ENCODE results near the gene NHLRC2. TPM values are rescaled to one million over a fixed set of nuclear protein-coding genes. Genes with fewer than 3 reads are reported as not detected.

NHLRC2 gene
- total and polyA plus RNA-seq, 2 of the 13 experiments (the other 11 are each of a cell fraction or from before 2014, with no cell fraction given) = 7.6 to 12.7 TPM

DNA sequence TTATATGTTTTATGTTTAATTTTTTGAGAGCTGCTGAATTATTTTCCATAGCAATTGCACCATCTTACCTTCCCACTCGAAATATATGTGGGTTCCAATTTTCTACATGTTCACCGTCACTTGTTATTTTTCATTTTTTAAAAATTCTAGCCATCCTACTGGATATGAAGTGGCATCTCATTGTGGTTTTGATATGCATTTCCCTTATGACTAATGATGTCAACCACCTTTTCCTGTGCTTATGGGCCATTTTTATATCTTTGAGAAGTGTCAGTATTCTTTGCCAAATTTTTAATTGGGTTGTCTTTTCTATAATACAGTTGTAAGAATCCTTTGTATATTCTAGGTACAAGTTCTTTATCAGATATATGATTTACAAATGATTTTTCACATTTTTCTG is 27.8 kb downstream of the NHLRC2 start (continued):
- TF ChIP-seq REL (CRISPR knock-in tag; conservative IDR thresholded peaks at IDR 0.05) = no peak
- TF ChIP-seq PHB2 (IDR thresholded peaks at IDR 0.05; ENCODE audit: partially characterized antibody) = no peak
- no peak for TF ChIP-seq ZNF10 (CRISPR knock-in tag; IDR thresholded peaks at IDR 0.05; ENCODE audit: borderline replicate concordance, low read depth)
- TF ChIP-seq, protein P1, sequence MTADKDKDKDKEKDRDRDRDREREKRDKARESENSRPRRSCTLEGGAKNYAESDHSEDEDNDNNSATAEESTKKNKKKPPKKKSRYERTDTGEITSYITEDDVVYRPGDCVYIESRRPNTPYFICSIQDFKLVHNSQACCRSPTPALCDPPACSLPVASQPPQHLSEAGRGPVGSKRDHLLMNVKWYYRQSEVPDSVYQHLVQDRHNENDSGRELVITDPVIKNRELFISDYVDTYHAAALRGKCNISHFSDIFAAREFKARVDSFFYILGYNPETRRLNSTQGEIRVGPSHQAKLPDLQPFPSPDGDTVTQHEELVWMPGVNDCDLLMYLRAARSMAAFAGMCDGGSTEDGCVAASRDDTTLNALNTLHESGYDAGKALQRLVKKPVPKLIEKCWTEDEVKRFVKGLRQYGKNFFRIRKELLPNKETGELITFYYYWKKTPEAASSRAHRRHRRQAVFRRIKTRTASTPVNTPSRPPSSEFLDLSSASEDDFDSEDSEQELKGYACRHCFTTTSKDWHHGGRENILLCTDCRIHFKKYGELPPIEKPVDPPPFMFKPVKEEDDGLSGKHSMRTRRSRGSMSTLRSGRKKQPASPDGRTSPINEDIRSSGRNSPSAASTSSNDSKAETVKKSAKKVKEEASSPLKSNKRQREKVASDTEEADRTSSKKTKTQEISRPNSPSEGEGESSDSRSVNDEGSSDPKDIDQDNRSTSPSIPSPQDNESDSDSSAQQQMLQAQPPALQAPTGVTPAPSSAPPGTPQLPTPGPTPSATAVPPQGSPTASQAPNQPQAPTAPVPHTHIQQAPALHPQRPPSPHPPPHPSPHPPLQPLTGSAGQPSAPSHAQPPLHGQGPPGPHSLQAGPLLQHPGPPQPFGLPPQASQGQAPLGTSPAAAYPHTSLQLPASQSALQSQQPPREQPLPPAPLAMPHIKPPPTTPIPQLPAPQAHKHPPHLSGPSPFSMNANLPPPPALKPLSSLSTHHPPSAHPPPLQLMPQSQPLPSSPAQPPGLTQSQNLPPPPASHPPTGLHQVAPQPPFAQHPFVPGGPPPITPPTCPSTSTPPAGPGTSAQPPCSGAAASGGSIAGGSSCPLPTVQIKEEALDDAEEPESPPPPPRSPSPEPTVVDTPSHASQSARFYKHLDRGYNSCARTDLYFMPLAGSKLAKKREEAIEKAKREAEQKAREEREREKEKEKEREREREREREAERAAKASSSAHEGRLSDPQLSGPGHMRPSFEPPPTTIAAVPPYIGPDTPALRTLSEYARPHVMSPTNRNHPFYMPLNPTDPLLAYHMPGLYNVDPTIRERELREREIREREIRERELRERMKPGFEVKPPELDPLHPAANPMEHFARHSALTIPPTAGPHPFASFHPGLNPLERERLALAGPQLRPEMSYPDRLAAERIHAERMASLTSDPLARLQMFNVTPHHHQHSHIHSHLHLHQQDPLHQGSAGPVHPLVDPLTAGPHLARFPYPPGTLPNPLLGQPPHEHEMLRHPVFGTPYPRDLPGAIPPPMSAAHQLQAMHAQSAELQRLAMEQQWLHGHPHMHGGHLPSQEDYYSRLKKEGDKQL (CRISPR knock-in tag; IDR thresholded peaks at IDR 0.05; ENCODE audit: low read depth) = no peak
- TF ChIP-seq, protein P2, sequence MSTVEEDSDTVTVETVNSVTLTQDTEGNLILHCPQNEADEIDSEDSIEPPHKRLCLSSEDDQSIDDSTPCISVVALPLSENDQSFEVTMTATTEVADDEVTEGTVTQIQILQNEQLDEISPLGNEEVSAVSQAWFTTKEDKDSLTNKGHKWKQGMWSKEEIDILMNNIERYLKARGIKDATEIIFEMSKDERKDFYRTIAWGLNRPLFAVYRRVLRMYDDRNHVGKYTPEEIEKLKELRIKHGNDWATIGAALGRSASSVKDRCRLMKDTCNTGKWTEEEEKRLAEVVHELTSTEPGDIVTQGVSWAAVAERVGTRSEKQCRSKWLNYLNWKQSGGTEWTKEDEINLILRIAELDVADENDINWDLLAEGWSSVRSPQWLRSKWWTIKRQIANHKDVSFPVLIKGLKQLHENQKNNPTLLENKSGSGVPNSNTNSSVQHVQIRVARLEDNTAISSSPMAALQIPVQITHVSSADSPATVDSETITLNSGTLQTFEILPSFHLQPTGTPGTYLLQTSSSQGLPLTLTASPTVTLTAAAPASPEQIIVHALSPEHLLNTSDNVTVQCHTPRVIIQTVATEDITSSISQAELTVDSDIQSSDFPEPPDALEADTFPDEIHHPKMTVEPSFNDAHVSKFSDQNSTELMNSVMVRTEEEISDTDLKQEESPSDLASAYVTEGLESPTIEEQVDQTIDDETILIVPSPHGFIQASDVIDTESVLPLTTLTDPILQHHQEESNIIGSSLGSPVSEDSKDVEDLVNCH (CRISPR knock-in tag; IDR thresholded peaks at IDR 0.05) = no peak
- no peak for TF ChIP-seq FOXA1 (IDR thresholded peaks at IDR 0.05)
- TF ChIP-seq FOXA1 (CRISPR knock-in tag; IDR thresholded peaks at IDR 0.05) = no peak
- TF ChIP-seq, protein P3, sequence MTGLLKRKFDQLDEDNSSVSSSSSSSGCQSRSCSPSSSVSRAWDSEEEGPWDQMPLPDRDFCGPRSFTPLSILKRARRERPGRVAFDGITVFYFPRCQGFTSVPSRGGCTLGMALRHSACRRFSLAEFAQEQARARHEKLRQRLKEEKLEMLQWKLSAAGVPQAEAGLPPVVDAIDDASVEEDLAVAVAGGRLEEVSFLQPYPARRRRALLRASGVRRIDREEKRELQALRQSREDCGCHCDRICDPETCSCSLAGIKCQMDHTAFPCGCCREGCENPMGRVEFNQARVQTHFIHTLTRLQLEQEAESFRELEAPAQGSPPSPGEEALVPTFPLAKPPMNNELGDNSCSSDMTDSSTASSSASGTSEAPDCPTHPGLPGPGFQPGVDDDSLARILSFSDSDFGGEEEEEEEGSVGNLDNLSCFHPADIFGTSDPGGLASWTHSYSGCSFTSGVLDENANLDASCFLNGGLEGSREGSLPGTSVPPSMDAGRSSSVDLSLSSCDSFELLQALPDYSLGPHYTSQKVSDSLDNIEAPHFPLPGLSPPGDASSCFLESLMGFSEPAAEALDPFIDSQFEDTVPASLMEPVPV (CRISPR knock-in tag; IDR thresholded peaks at IDR 0.05) = no peak
- TF ChIP-seq ERF (CRISPR knock-in tag; IDR thresholded peaks at IDR 0.05) = no peak
